PC-3 (cell line): ENCODE data around the gene PTRH2. TPM values are rescaled to one million over a fixed set of nuclear protein-coding genes. Genes with fewer than 3 reads are reported as not detected.

Experiments
- total RNA-seq: library from RNA; depleted of rRNA; stranded (reverse); fragments of >200 nt; gene quantifications from 2 replicates; pipeline ENCODE4 v1.2.3, GENCODE V29; 2014; rRNA removed

Gene PTRH2
- total RNA-seq, 1 experiment from 2014 or later: 69.8 TPM

Other genes with a start within 250 kb of the PTRH2 start
- gene DHX40, start 141.8 kb downstream of the PTRH2 start, total RNA-seq: 36.6 and 38.9 TPM in 2 replicates
- gene CLTC, start 87.5 kb downstream of the PTRH2 start, total RNA-seq: 241 and 269 TPM in 2 replicates
- gene VMP1, start 224 bp upstream of the PTRH2 start, total RNA-seq: 237 and 277 TPM in 2 replicates
- gene TUBD1, start 185.5 kb upstream of the PTRH2 start, total RNA-seq: 8.2 and 11.0 TPM in 2 replicates
- 43.4 and 51.5 TPM in 2 replicates for gene RPS6KB1, start 185.7 kb upstream of the PTRH2 start, total RNA-seq